Immature natural killer cell (primary cell): ENCODE results near the gene CRTC1. TPM values are rescaled to one million over a fixed set of nuclear protein-coding genes. Genes with fewer than 3 reads are reported as not detected.

Source experiments
- DNase-seq, 3 donors: peaks; one replicate each; pipeline ENCODE4 v3.0.0; 2022; ENCODE audit warnings: mixed read lengths in 1 of 3
- H3K27ac Mint-ChIP-seq, 6 donors: one replicate each; pipeline ENCODE4 v1.8.0; 2020; ENCODE audit warnings: mixed read lengths in 6 of 6, mild to moderate bottlenecking in 5 of 6, inconsistent platforms in 4 of 6, moderate library complexity in 3 of 6
- H3K27me3 Mint-ChIP-seq, 3 donors: one replicate each; pipeline ENCODE4 v1.8.0; 2020 to 2021; ENCODE audit warnings: low read depth in 3 of 3, mild to moderate bottlenecking in 3 of 3, mixed read lengths in 3 of 3, moderate library complexity in 3 of 3, inconsistent platforms in 1 of 3
- H3K36me3 Mint-ChIP-seq, 3 donors: one replicate each; pipeline ENCODE4 v1.8.0; 2020; ENCODE audit warnings: mixed read lengths in 3 of 3, inconsistent platforms in 2 of 3, mild to moderate bottlenecking in 2 of 3
- H3K4me1 Mint-ChIP-seq, 2 donors: one replicate each; pipeline ENCODE4 v1.8.0; 2020; ENCODE audit warnings: inconsistent platforms in 2 of 2, mild to moderate bottlenecking in 2 of 2, mixed read lengths in 2 of 2, moderate library complexity in 1 of 2
- H3K4me3 Mint-ChIP-seq, 5 donors: one replicate each; pipeline ENCODE4 v1.8.0; 2020; ENCODE audit warnings: mild to moderate bottlenecking in 5 of 5, mixed read lengths in 5 of 5, inconsistent platforms in 3 of 5, moderate library complexity in 3 of 5
- H3K9me3 Mint-ChIP-seq, 6 donors: one replicate each; pipeline ENCODE4 v1.8.0; 2020; ENCODE audit warnings: mild to moderate bottlenecking in 6 of 6, mixed read lengths in 6 of 6, inconsistent platforms in 4 of 6, moderate library complexity in 3 of 6
- polyA plus RNA-seq, 3 donors: library from polyadenylated mRNA; unstranded; fragments of 300-500 nt; fragmentation: Illumina TruSeq; gene quantifications; one replicate each; pipeline ENCODE4 v1.2.3, GENCODE V29; 2021

The CRTC1 gene
- polyA plus RNA-seq, 3 donors from 2014 or later = 0.50 to 1.1 (median 0.85) TPM

- no peak overlapping the region for H3K4me3 Mint-ChIP-seq
- H3K27ac Mint-ChIP-seq = peak overlapping the region in 1 of 6 donors; percentile 69
- H3K9me3 Mint-ChIP-seq = no peaks in the 10 kb centered on the region
- no peaks in the 10 kb centered on the region for H3K27me3 Mint-ChIP-seq
- no peak for DNase-seq
- H3K4me1 Mint-ChIP-seq = no peaks in the 10 kb centered on the region
- peaks cover 5 to 12% (median 7%) of the 10 kb centered on the region in 3 donors for H3K36me3 Mint-ChIP-seq
Measured at GRCh38 chr19:18750295-18750970, 67.0 kb downstream of the CRTC1 start.

DNA sequence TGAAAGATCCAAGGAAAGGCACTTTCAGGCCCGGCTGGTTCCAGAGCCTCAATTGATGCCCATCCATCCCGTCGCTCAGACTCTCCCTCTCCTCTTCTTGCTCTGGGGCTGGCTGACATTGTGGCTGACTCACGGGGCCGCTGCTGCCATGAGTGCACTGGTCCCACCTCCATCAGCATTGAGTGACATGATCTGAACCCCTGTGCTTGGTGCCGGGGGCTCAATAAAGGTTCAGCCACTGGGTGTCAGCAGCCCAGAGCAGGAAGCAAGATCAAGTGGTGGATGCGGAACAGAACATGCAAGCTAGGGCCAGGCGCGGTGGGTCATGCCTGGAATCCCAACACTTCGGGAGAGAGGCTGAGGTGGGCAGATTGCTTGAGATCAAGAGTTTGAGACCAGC lies 68.1 kb downstream of the CRTC1 start:
- Mint-ChIP-seq H3K9me3 (no peaks in the 10 kb centered on the region), H3K4me3 (no peak overlapping the region), H3K4me1 (no peaks in the 10 kb centered on the region), H3K36me3 (peaks cover 5 to 12% (median 7%) of the 10 kb centered on the region in 3 donors), H3K27ac (no peak overlapping the region), H3K27me3 (peaks cover 0 to 2% (median 0%) of the 10 kb centered on the region in 3 donors)
- DNase-seq = no peak

DNA sequence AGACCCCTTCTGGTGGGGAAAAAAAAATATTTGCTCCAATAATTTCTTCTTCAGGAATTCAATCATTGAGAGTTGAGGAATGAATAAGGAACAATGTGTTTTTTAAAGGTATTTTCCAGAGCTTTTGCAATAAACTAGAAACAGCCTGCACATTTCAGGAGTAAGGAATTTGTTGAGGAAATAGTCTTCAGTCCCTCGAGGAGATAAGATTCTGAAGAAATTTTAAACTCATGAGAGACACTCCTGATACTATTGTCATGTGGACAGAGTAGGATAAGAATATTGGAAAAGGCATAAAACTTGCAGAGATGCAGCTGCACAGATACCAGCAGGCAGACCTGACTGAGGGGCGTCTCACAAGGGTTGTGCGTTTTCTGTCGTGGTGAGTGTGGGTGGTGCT lies 71.0 kb downstream of the CRTC1 start:
- Mint-ChIP-seq H3K27ac (peak overlapping the region in 1 of 6 donors; percentile 11), H3K4me1 (no peaks in the 10 kb centered on the region), H3K9me3 (no peaks in the 10 kb centered on the region), H3K4me3 (no peak overlapping the region), H3K27me3 (peaks cover 0 to 2% (median 0%) of the 10 kb centered on the region in 3 donors), H3K36me3 (peaks cover 5 to 15% (median 7%) of the 10 kb centered on the region in 3 donors)
- DNase-seq = no peak

- Mint-ChIP-seq H3K9me3 (no peaks in the 10 kb centered on the region), H3K36me3 (peaks cover 4 to 12% (median 5%) of the 10 kb centered on the region in 3 donors), H3K4me3 (no peak overlapping the region), H3K27ac (no peak overlapping the region), H3K4me1 (no peaks in the 10 kb centered on the region), H3K27me3 (peaks cover 0 to 4% (median 0%) of the 10 kb centered on the region in 3 donors)
- no peak for DNase-seq
Measured at GRCh38 chr19:18756896-18757295, 73.4 kb downstream of the CRTC1 start.

- H3K9me3 Mint-ChIP-seq = no peaks in the 10 kb centered on the region
- H3K4me1 Mint-ChIP-seq = no peaks in the 10 kb centered on the region
- no peak for DNase-seq
- H3K4me3 Mint-ChIP-seq = no peak overlapping the region
- peaks cover 0 to 5% (median 0%) of the 10 kb centered on the region in 3 donors for H3K36me3 Mint-ChIP-seq
- H3K27me3 Mint-ChIP-seq = peaks cover 0 to 4% (median 0%) of the 10 kb centered on the region in 3 donors
- H3K27ac Mint-ChIP-seq = no peak overlapping the region
Measured at GRCh38 chr19:18759304-18759994, 76.0 kb downstream of the CRTC1 start.

DNA sequence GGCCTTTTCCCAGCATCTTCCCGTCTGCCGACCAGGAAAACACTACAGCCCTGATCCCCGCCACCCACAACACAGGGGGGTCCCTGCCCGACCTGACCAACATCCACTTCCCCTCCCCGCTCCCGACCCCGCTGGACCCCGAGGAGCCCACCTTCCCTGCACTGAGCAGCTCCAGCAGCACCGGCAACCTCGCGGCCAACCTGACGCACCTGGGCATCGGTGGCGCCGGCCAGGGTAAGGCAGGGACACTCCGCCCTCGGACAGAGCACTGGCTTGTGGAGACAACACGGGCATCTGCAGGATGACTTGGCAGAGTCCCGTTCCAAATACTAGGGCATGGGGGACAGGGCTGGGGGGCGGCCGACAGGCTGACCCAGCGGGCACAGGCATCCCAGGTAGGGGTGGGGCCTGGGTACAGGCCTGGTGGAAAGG lies 76.5 kb downstream of the CRTC1 start:
- Mint-ChIP-seq H3K27me3 (peaks cover 0 to 4% (median 0%) of the 10 kb centered on the region in 3 donors), H3K27ac (no peak overlapping the region), H3K4me3 (no peak overlapping the region), H3K9me3 (no peaks in the 10 kb centered on the region), H3K36me3 (peaks cover 0 to 3% (median 0%) of the 10 kb centered on the region in 3 donors), H3K4me1 (no peaks in the 10 kb centered on the region)
- DNase-seq = no peak

DNA sequence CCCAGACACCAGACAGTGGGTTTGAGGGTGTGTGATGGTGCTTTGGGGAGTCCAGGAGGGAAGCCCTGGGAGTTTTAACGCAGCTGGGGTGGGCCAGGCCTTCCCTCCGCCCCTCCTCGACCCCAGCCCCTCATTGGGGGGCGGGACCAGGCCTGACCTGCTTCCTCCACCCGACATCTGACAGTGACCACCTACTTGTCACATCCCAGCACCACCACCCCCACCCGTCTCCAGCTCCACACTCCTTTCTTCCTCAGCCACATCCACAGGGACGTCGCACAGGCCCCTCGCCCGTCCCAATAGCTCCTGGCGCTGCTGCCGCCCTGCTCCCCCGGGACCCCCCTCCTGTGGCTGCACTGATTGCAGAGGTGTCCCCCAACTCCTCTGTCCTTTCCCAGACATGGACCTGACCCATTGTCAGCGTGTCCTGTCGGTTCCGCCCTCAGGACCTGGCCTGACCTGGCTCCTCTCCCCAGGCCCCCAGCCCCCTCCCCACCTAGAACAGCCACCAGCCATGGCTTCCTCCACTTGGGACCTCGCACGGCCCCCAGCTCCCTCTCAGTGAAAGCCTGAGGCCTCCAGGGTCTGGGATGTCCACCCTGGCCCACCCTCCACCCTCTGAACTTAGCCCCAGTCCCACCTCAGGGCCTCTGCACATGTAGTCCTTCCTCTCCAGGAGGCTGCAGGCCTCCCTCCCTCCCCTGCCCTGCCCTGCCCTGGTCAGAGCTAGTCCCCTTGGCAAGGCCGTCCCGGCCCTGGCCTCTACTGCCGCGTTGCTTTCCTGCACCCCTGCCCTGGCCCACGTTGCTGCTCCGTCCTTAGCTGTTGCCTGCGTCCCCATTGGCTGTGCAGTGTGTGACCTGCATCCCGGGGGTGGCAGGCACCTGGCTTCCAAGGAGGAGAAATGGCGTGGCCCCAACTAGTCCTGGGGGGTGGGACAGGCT lies 77.2 kb downstream of the CRTC1 start:
- peaks cover 0 to 4% (median 0%) of the 10 kb centered on the region in 3 donors for H3K27me3 Mint-ChIP-seq

DNA sequence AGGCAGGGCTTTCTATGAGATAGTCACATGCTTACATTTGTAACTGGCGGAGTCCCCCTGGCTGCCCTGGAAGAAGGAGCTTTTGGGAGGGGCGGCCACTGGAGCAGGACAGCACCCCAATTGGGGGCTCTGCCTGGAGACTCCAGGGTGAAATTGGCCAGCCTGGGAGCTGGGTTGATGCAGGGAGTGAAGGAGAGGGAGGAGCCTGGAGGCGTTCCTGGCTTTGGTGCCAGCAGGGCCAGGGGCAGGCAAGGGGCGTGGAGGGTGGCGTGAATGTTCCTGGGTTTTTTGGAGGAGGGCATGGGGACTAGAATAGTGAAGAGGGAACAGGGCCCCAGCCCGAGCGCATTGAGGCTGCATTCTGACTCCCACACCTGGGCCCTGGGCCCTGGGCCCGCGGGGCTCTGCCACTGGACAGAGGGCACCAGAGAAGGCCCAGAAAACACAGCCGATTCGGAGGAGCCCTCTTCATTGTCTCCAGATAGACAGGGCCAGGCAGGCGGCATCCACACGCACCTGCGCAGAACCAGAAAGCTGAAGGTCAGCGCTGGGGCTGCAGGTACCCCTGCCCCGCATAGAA lies 78.1 kb downstream of the CRTC1 start:
- H3K27ac Mint-ChIP-seq = no peak overlapping the region
- H3K36me3 Mint-ChIP-seq = peaks cover under 1 to 3% (median 2%) of the 10 kb centered on the region in 3 donors
- peaks cover 0 to 3% (median 0%) of the 10 kb centered on the region in 3 donors for H3K27me3 Mint-ChIP-seq
- no peaks in the 10 kb centered on the region for H3K9me3 Mint-ChIP-seq
- no peak for DNase-seq
- H3K4me1 Mint-ChIP-seq = no peaks in the 10 kb centered on the region
- no peak overlapping the region for H3K4me3 Mint-ChIP-seq

More for the DNA sequence above, 77.2 kb downstream of the CRTC1 start:
- no peak for DNase-seq
- Mint-ChIP-seq H3K4me3 (no peak overlapping the region), H3K36me3 (peaks cover 0 to 3% (median 0%) of the 10 kb centered on the region in 3 donors), H3K4me1 (no peaks in the 10 kb centered on the region), H3K9me3 (no peaks in the 10 kb centered on the region), H3K27ac (no peak overlapping the region)

DNA sequence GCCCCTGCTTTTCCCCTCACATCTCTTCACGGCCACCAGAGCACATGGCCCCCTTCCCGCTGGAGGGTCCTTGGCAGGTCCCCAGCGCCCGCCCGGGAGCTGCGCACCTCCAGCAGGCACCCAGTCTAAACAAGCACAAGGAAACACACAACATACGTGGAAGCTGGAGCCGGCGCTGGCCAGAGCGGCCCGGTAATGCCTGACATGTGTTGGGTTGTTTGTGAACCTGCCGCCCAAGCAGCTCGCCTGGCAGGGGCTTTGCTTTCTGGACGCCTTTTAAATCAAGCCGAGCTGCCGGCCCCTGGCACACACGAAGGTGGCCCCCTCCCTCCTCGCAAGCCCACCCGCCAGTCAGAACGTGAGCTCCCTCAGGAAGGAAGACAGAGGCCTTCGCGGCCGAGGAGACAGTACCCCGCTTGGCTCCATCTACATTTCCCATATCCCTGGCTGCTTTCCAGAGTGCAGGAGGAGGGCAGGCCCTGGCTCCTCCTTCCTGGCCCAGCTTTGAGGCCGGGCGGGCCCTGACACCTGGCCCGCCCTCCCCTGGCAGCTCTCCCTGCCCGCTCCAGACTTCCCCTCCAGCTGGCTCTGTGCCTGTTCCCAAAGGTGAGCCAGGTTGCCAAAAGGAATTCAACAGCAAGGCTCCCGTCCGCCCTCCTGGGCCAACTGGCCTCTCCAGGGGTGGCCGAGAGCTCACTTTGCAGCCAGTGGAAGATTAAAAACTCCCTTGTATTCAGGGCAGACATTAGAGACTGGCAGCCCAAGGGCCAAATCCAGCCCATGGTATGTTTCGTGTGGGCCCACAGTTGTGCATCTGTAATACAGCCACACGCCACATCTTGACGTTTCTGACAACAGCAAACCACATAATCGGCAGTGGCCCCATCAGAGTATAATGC lies 78.9 kb downstream of the CRTC1 start:
- H3K27ac Mint-ChIP-seq = peak overlapping the region in 1 of 6 donors; percentile 17
- H3K27me3 Mint-ChIP-seq = peaks cover 0 to 3% (median 0%) of the 10 kb centered on the region in 3 donors
- no peaks in the 10 kb centered on the region for H3K9me3 Mint-ChIP-seq
- no peaks in the 10 kb centered on the region for H3K4me1 Mint-ChIP-seq
- DNase-seq = no peak
- no peak overlapping the region for H3K4me3 Mint-ChIP-seq
- peaks cover 3 to 4% (median 3%) of the 10 kb centered on the region in 3 donors for H3K36me3 Mint-ChIP-seq

DNA sequence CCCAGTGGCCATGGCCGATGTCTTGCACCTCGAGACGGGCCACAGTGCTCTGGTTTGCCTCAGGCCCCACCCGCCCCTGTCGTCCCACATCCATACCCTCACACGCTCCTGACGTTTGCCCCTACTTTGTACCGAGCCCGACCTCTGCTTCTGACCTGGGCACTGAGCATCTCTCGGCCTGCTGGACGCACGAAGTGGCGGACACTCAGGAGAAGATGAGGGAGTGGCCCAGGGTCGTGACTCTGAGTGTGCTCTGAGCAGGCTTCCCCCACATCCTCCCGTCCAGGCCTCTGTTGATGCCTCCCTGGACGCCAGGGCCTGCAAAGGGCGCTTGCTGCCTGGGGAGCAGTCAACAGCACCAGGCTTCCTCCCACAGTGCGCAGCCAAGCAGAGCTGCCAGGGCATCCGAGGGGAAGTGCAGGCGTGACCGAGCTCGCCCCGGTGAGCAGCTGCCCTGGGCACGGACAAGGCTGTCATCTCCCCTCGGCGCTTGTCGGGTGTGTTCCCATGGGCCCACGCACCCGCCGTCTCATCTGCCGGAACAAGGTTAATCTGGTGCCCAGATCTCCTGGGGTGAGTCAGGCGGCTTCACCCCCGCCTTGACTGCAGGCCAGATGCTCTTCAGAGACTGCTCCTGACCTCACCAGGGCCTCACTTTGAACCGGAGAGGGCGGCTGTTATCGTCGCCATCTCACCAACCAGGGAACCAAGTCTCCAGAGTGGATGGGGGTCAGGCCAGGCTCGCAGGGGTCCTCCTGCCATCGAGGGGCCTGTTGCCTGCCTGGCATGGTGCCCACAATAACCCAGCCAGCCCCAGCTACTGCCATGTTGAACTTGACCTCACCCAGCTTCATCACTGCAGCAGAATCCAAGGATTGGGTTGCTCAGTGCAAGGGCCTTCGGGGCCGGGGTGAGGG lies 80.5 kb downstream of the CRTC1 start:
- no peak overlapping the region for H3K27ac Mint-ChIP-seq
- no peak for DNase-seq
- no peak overlapping the region for H3K4me3 Mint-ChIP-seq
- H3K4me1 Mint-ChIP-seq = no peaks in the 10 kb centered on the region
- H3K9me3 Mint-ChIP-seq = no peaks in the 10 kb centered on the region
- peaks cover 0 to 4% (median 3%) of the 10 kb centered on the region in 3 donors for H3K36me3 Mint-ChIP-seq
- H3K27me3 Mint-ChIP-seq = peaks cover 0 to 3% (median 0%) of the 10 kb centered on the region in 3 donors

DNA sequence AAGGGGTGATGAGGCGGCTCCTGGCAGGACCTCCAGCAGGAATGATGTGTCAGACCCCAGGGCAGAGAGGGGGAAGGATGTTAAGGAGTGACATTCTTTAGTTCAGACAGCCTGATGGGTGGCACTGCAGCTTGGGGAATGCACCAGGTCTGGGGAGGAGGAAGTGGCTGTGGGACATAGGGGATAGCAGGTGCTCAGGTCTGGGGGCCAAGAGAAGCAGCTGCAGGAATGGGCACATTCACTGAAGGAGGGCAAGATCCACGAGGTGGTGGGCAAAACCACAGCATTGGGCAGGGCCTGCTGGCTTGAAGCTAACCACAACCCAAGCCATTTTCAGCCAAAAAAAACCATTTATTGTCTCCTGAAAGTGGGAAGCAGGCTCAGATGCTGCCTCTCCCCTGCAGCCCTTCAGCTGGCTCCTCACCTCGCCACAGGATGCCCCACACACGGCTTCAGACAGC lies 81.1 kb downstream of the CRTC1 start:
- Mint-ChIP-seq H3K4me1 (no peaks in the 10 kb centered on the region), H3K9me3 (no peaks in the 10 kb centered on the region), H3K27ac (no peak overlapping the region), H3K36me3 (peaks cover 0 to 4% (median 3%) of the 10 kb centered on the region in 3 donors), H3K27me3 (peaks cover 0 to 3% (median 0%) of the 10 kb centered on the region in 3 donors), H3K4me3 (no peak overlapping the region)
- no peak for DNase-seq

- H3K4me3 Mint-ChIP-seq = no peak overlapping the region
- peaks cover 0 to 4% (median 3%) of the 10 kb centered on the region in 3 donors for H3K36me3 Mint-ChIP-seq
- DNase-seq = no peak
- peaks cover 0 to 3% (median under 1%) of the 10 kb centered on the region in 3 donors for H3K27me3 Mint-ChIP-seq
- no peak overlapping the region for H3K27ac Mint-ChIP-seq
- H3K9me3 Mint-ChIP-seq = no peaks in the 10 kb centered on the region
- no peaks in the 10 kb centered on the region for H3K4me1 Mint-ChIP-seq
Measured at GRCh38 chr19:18765224-18765623, 81.7 kb downstream of the CRTC1 start.
